KMS-11 (cell line): ENCODE measurements around the gene NKD1.

Experiments
- H2AFZ ChIP-seq: fragments of 200-600 bp; sonication (generic); 2 replicates; pipeline ENCODE4 v1.6.1; 2016; ENCODE audit warnings: antibody characterized with exemption, mixed run types, low read depth
- H3K27ac ChIP-seq: fragments of 200-600 bp; sonication (generic); 2 replicates; pipeline ENCODE4 v1.6.1; 2016; ENCODE audit warnings: mild to moderate bottlenecking, mixed run types
- H3K27me3 ChIP-seq: fragments of 200-600 bp; sonication (generic); 2 replicates; pipeline ENCODE4 v1.6.1; 2017; ENCODE audit warnings: mild to moderate bottlenecking, low read depth, mixed run types, moderate library complexity; ENCODE audit not compliant: insufficient read depth
- H3K36me3 ChIP-seq: fragments of 200-600 bp; sonication (generic); 2 replicates; pipeline ENCODE4 v1.6.1; 2017; ENCODE audit warnings: mild to moderate bottlenecking, mixed run types; ENCODE audit not compliant: insufficient read depth
- H3K4me1 ChIP-seq: fragments of 200-600 bp; sonication (generic); 2 replicates; pipeline ENCODE4 v1.6.1; 2016; ENCODE audit warnings: mild to moderate bottlenecking, low read depth, mixed run types; ENCODE audit not compliant: poor library complexity, severe bottlenecking
- H3K4me2 ChIP-seq: fragments of 200-600 bp; sonication (generic); 2 replicates; pipeline ENCODE4 v1.7.0; 2016; ENCODE audit warnings: mild to moderate bottlenecking, mixed run types
- H3K4me3 ChIP-seq: fragments of 200-600 bp; sonication (generic); IDR thresholded peaks from 2 replicates; pipeline ENCODE4 v1.6.1; 2017; ENCODE audit warnings: low read depth, low read length, mixed read lengths; ENCODE audit not compliant: insufficient read depth
- H3K79me2 ChIP-seq: fragments of 200-600 bp; sonication (generic); 2 replicates; pipeline ENCODE4 v1.6.1; 2016; ENCODE audit warnings: low read depth, mixed run types; ENCODE audit not compliant: insufficient read depth
- H3K9ac ChIP-seq: fragments of 200-600 bp; sonication (generic); 2 replicates; pipeline ENCODE4 v1.6.1; 2016; ENCODE audit warnings: mild to moderate bottlenecking, mixed run types
- H4K20me1 ChIP-seq: fragments of 200-600 bp; sonication (generic); 2 replicates; pipeline ENCODE4 v1.6.1; 2016; ENCODE audit warnings: mild to moderate bottlenecking, mixed run types; ENCODE audit not compliant: insufficient read depth
- TF ChIP-seq, protein P1 (sequence below): fragments of 200-600 bp; sonication (generic); conservative IDR thresholded peaks from 2 replicates; pipeline ENCODE4 v1.6.1; 2017; ENCODE audit warnings: low read depth, mild to moderate bottlenecking, antibody characterized with exemption, low read length, moderate library complexity, mixed read lengths

NKD1 gene

GRCh38 chr16:50557046-50557445 lies 8.8 kb downstream of the NKD1 start:
- Histone ChIP-seq H3K9ac (no peak overlapping the region), H3K27ac (no peak overlapping the region), H3K36me3 (no peaks in the 10 kb centered on the region), H3K4me2 (no peak overlapping the region), H4K20me1 (no peaks in the 10 kb centered on the region), H3K4me1 (no peaks in the 10 kb centered on the region), H3K79me2 (no peaks in the 10 kb centered on the region), H3K4me3 (no peak overlapping the region), H3K27me3 (no peaks in the 10 kb centered on the region), H2AFZ (no peak overlapping the region)
- TF ChIP-seq, protein P1, sequence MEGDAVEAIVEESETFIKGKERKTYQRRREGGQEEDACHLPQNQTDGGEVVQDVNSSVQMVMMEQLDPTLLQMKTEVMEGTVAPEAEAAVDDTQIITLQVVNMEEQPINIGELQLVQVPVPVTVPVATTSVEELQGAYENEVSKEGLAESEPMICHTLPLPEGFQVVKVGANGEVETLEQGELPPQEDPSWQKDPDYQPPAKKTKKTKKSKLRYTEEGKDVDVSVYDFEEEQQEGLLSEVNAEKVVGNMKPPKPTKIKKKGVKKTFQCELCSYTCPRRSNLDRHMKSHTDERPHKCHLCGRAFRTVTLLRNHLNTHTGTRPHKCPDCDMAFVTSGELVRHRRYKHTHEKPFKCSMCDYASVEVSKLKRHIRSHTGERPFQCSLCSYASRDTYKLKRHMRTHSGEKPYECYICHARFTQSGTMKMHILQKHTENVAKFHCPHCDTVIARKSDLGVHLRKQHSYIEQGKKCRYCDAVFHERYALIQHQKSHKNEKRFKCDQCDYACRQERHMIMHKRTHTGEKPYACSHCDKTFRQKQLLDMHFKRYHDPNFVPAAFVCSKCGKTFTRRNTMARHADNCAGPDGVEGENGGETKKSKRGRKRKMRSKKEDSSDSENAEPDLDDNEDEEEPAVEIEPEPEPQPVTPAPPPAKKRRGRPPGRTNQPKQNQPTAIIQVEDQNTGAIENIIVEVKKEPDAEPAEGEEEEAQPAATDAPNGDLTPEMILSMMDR, result no peak

- Histone ChIP-seq H3K9ac (no peak overlapping the region), H3K27ac (no peak overlapping the region), H4K20me1 (no peaks in the 10 kb centered on the region), H3K4me3 (no peak overlapping the region), H3K4me1 (no peaks in the 10 kb centered on the region), H3K79me2 (no peaks in the 10 kb centered on the region), H3K4me2 (no peak overlapping the region), H3K36me3 (no peaks in the 10 kb centered on the region), H3K27me3 (no peaks in the 10 kb centered on the region), H2AFZ (no peak overlapping the region)
- TF ChIP-seq, protein P1, result no peak
These were observed 10.7 kb downstream of the NKD1 start for GRCh38 chr16:50558913-50559312.

DNA sequence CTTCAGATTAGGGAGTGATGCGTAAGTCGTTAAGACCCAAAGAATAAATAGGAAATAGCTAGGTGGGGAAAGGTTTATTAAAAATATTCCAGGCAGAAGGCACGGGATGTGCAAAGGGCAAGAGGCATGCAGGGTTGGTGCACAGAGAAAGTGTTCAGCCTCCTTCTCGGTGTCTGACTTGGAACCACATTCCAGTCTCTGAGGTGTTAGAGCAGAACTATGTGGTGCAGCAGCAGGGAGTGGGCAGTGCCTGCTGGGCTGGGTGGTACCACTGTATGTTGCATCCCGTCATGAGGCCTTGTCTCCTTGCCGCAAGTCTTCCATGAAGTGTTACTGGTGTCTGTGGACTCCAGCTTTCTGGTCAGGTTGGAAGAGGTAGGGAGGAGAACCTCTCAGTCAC lies 11.1 kb downstream of the NKD1 start:
- no peak overlapping the region for H3K9ac ChIP-seq
- no peaks in the 10 kb centered on the region for H4K20me1 ChIP-seq
- no peak overlapping the region for H3K4me2 ChIP-seq
- no peak overlapping the region for H3K4me3 ChIP-seq
- no peaks in the 10 kb centered on the region for H3K36me3 ChIP-seq
- H3K79me2 ChIP-seq, result no peaks in the 10 kb centered on the region
- no peaks in the 10 kb centered on the region for H3K4me1 ChIP-seq
- no peak overlapping the region for H3K27ac ChIP-seq
- no peaks in the 10 kb centered on the region for H3K27me3 ChIP-seq
- TF ChIP-seq, protein P1, result no peak
- no peak overlapping the region for H2AFZ ChIP-seq

- TF ChIP-seq, protein P1, result no peak
- Histone ChIP-seq H2AFZ (no peak overlapping the region), H3K4me2 (no peak overlapping the region), H4K20me1 (no peaks in the 10 kb centered on the region), H3K9ac (no peak overlapping the region), H3K36me3 (no peaks in the 10 kb centered on the region), H3K4me1 (no peaks in the 10 kb centered on the region), H3K27me3 (no peaks in the 10 kb centered on the region), H3K4me3 (no peak overlapping the region), H3K79me2 (no peaks in the 10 kb centered on the region), H3K27ac (no peak overlapping the region)
These were observed 11.8 kb downstream of the NKD1 start for GRCh38 chr16:50559804-50560514.
